Nephron (organoid): ENCODE data around the gene LPXN.

ENCODE experiments used
- H3K27ac Mint-ChIP-seq, 3 experiments: 2 replicates each; pipeline ENCODE4 v1.8.0; 2020; ENCODE audit warnings: mixed read lengths in 3 of 3, mild to moderate bottlenecking in 2 of 3, moderate library complexity in 1 of 3
- H3K27me3 Mint-ChIP-seq: 2 replicates; pipeline ENCODE4 v1.8.0; 2021; ENCODE audit warnings: low read depth, mild to moderate bottlenecking, moderate library complexity, mixed read lengths
- H3K36me3 Mint-ChIP-seq: 2 replicates; pipeline ENCODE4 v1.8.0; 2020; ENCODE audit warnings: low read depth, mixed read lengths
- H3K4me1 Mint-ChIP-seq: 2 replicates; pipeline ENCODE4 v1.8.0; 2020; ENCODE audit warnings: mixed read lengths
- H3K4me3 Mint-ChIP-seq, 3 experiments: 2 replicates each; pipeline ENCODE4 v1.8.0; 2020; ENCODE audit warnings: mild to moderate bottlenecking in 3 of 3, mixed read lengths in 3 of 3, moderate library complexity in 2 of 3
- H3K9me3 Mint-ChIP-seq: 2 replicates; pipeline ENCODE4 v1.8.0; 2020; ENCODE audit warnings: mixed read lengths
- CTCF ChIP-seq, 3 experiments: fragments of 200-600 bp; sonication (generic); IDR thresholded peaks; one replicate each; pipeline ENCODE4 v1.5.0; 2021; ENCODE audit warnings: antibody characterized with exemption in 3 of 3; ENCODE audit not compliant: unreplicated experiment in 3 of 3

The LPXN gene

GRCh38 chr11:58490827-58491226 lies 84.8 kb downstream of the LPXN start:
- Mint-ChIP-seq H3K27ac (no peak overlapping the region), H3K36me3 (no peaks in the 10 kb centered on the region), H3K9me3 (no peaks in the 10 kb centered on the region), H3K27me3 (no peaks in the 10 kb centered on the region), H3K4me1 (peaks cover 4% of the 10 kb centered on the region), H3K4me3 (no peak overlapping the region)
- no peak for TF ChIP-seq CTCF (IDR thresholded peaks at IDR 0.05; ENCODE audit: unreplicated experiment in 3 of 3)

GRCh38 chr11:58487170-58487569 lies 88.5 kb downstream of the LPXN start:
- no peaks in the 10 kb centered on the region for H3K36me3 Mint-ChIP-seq
- no peak overlapping the region for H3K4me3 Mint-ChIP-seq
- TF ChIP-seq CTCF (IDR thresholded peaks at IDR 0.05; ENCODE audit: unreplicated experiment in 3 of 3): no peak
- no peak overlapping the region for H3K27ac Mint-ChIP-seq
- no peaks in the 10 kb centered on the region for H3K9me3 Mint-ChIP-seq
- H3K4me1 Mint-ChIP-seq: no peaks in the 10 kb centered on the region
- H3K27me3 Mint-ChIP-seq: no peaks in the 10 kb centered on the region

- Mint-ChIP-seq H3K9me3 (no peaks in the 10 kb centered on the region), H3K27me3 (no peaks in the 10 kb centered on the region), H3K36me3 (no peaks in the 10 kb centered on the region), H3K4me1 (no peaks in the 10 kb centered on the region), H3K4me3 (no peak overlapping the region), H3K27ac (no peak overlapping the region)
- no peak for TF ChIP-seq CTCF (IDR thresholded peaks at IDR 0.05; ENCODE audit: unreplicated experiment in 3 of 3)
Measured at GRCh38 chr11:58485961-58486360, 89.7 kb downstream of the LPXN start.
